Peyer's patch (tissue), 4 donors: ENCODE results near the gene TLE6.

Experiments used
- POLR2A ChIP-seq, 2 donors: fragments of 450-650 bp; IDR thresholded peaks; one replicate each; pipeline ENCODE4 v1.5.1; 2017; ENCODE audit warnings: antibody characterized with exemption in 2 of 2, mild to moderate bottlenecking in 2 of 2, moderate library complexity in 2 of 2
- TF ChIP-seq, protein P1 (sequence below), 6 experiments: fragments of 450-650 bp in 4 of 6; fragments of 200-600 bp in 2 of 6; sonication (generic) in 1 of 6; IDR thresholded peaks; one replicate each; pipeline ENCODE4 v1.5.1; 2017 to 2019; ENCODE audit warnings: antibody characterized with exemption in 6 of 6, mild to moderate bottlenecking in 3 of 6, moderate library complexity in 1 of 6

GRCh38 chr19:2973229-2973628, 4.1 kb upstream of the TLE6 start:
- TF ChIP-seq POLR2A (IDR thresholded peaks at IDR 0.05), result no peak
- TF ChIP-seq, protein P1, sequence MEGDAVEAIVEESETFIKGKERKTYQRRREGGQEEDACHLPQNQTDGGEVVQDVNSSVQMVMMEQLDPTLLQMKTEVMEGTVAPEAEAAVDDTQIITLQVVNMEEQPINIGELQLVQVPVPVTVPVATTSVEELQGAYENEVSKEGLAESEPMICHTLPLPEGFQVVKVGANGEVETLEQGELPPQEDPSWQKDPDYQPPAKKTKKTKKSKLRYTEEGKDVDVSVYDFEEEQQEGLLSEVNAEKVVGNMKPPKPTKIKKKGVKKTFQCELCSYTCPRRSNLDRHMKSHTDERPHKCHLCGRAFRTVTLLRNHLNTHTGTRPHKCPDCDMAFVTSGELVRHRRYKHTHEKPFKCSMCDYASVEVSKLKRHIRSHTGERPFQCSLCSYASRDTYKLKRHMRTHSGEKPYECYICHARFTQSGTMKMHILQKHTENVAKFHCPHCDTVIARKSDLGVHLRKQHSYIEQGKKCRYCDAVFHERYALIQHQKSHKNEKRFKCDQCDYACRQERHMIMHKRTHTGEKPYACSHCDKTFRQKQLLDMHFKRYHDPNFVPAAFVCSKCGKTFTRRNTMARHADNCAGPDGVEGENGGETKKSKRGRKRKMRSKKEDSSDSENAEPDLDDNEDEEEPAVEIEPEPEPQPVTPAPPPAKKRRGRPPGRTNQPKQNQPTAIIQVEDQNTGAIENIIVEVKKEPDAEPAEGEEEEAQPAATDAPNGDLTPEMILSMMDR (IDR thresholded peaks at IDR 0.05), result no peak
